SK-N-SH (cell line): ENCODE measurements around the gene KNL1.

Experiments used
- EZH2phosphoT487 ChIP-seq: fragments of 200-600 bp; sonication (generic); IDR thresholded peaks from 2 replicates; pipeline ENCODE4 v1.6.1; 2017; ENCODE audit warnings: low read depth, mixed run types, mild to moderate bottlenecking, antibody characterized with exemption, moderate library complexity, borderline replicate concordance
- SIN3A ChIP-seq: IDR thresholded peaks from 2 replicates; pipeline ENCODE4 v1.6.1; 2012; ENCODE audit warnings: low read depth, mild to moderate bottlenecking, low read length, moderate library complexity, borderline replicate concordance
- USF1 ChIP-seq: IDR thresholded peaks from 2 replicates; pipeline ENCODE4 v1.4.0; 2012; ENCODE audit warnings: low read depth, borderline replicate concordance
- TF ChIP-seq, protein P1 (sequence below): fragments of 200-600 bp; sonication (generic); IDR thresholded peaks from 2 replicates; pipeline ENCODE4 v1.6.1; 2017; ENCODE audit warnings: antibody characterized with exemption, mild to moderate bottlenecking, moderate library complexity
- TF ChIP-seq, protein P2 (sequence below): IDR thresholded peaks from 2 replicates; pipeline ENCODE4 v1.4.0; 2012; ENCODE audit warnings: low read depth

GRCh38 chr15:40685376-40685775 lies 91.3 kb downstream of the KNL1 start:
- TF ChIP-seq USF1 (no peak), SIN3A (no peak), EZH2phosphoT487 (no peak)
- TF ChIP-seq, protein P1, sequence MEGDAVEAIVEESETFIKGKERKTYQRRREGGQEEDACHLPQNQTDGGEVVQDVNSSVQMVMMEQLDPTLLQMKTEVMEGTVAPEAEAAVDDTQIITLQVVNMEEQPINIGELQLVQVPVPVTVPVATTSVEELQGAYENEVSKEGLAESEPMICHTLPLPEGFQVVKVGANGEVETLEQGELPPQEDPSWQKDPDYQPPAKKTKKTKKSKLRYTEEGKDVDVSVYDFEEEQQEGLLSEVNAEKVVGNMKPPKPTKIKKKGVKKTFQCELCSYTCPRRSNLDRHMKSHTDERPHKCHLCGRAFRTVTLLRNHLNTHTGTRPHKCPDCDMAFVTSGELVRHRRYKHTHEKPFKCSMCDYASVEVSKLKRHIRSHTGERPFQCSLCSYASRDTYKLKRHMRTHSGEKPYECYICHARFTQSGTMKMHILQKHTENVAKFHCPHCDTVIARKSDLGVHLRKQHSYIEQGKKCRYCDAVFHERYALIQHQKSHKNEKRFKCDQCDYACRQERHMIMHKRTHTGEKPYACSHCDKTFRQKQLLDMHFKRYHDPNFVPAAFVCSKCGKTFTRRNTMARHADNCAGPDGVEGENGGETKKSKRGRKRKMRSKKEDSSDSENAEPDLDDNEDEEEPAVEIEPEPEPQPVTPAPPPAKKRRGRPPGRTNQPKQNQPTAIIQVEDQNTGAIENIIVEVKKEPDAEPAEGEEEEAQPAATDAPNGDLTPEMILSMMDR: no peak
- TF ChIP-seq, protein P2, sequence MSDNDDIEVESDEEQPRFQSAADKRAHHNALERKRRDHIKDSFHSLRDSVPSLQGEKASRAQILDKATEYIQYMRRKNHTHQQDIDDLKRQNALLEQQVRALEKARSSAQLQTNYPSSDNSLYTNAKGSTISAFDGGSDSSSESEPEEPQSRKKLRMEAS: no peak
